Breast epithelium (tissue), 3 donors: ENCODE measurements around the gene AOAH.

Experiments used
- CTCF ChIP-seq, 3 donors: fragments of 450-650 bp; IDR thresholded peaks; one replicate each; pipeline ENCODE4 v1.5.1; 2016 to 2017; ENCODE audit warnings: antibody characterized with exemption in 3 of 3, mild to moderate bottlenecking in 3 of 3, moderate library complexity in 3 of 3
- POLR2A ChIP-seq: fragments of 450-650 bp; IDR thresholded peaks from one replicate; pipeline ENCODE4 v1.6.1; 2016; ENCODE audit warnings: antibody characterized with exemption, mild to moderate bottlenecking, moderate library complexity
- POLR2AphosphoS5 ChIP-seq, 3 donors: sonication (generic); formaldehyde crosslinking; IDR thresholded peaks; one replicate each; pipeline ENCODE4 v1.6.1; 2017; ENCODE audit warnings: antibody characterized with exemption in 3 of 3

GRCh38 chr7:36758879-36759278 is 34.6 kb upstream of the AOAH start:
- TF ChIP-seq POLR2A, result no peak
- TF ChIP-seq POLR2AphosphoS5 (IDR thresholded peaks at IDR 0.05), result no peak
- TF ChIP-seq CTCF (IDR thresholded peaks at IDR 0.05), result no peak
